K562 (cell line): ENCODE data around the gene GADD45G. TPM values are rescaled to one million over a fixed set of nuclear protein-coding genes. Genes with fewer than 3 reads are reported as not detected.

Experiments
- ATAC-seq: fragments of 200-7000 bp; cut with Tn5 transposase; 3 replicates; pipeline ENCODE4 v1.9.1; 2020; ENCODE audit warnings: moderate library complexity
- BruUV-seq: library from RNA; stranded (reverse); fragments of 400-500 nt; replicated peaks from 2 replicates; lab custom pipeline; 2021; lab: Mats Ljungman, UMichigan
- CTCF ChIA-PET: fragments of 300-600 bp; formaldehyde crosslinking; extraction: SDS; loops from one replicate; lab custom pipeline; 2021; ENCODE audit warnings: low intra/inter-chr PET ratio; lab: Yijun Ruan, JAX
- POLR2A ChIA-PET: fragments of 300-600, 350-650 bp; sonication (Branson Sonifier 250); formaldehyde crosslinking; extraction: SDS; loops from one replicate; lab custom pipeline; 2021; ENCODE audit warnings: antibody characterized with exemption, inconsistent platforms; lab: Yijun Ruan, JAX
- DNase-seq, 4 experiments: peaks; one replicate each; pipeline versions ENCODE4 v3.0.0 to v3.0.0-alpha.2; 2011 to 2018; ENCODE audit warnings: low spot score in 3 of 4, mixed read lengths in 3 of 4; ENCODE audit errors: extremely low read depth in 1 of 4
- FAIRE-seq: peaks from 2 replicates; lab custom pipeline; 2011; peaks lifted over from hg19 to GRCh38; lab: Jason Lieb, UNC
- H2AFZ ChIP-seq: 2 replicates; pipeline ENCODE4 v1.6.0; 2011; ENCODE audit warnings: low read depth, low read length, control low read depth, inconsistent platforms
- H3K27ac ChIP-seq: fragments of 200-600 bp; 3 replicates; pipeline ENCODE4 v1.8.0; 2011; ENCODE audit warnings: low read depth, mild to moderate bottlenecking, control low read depth, inconsistent platforms, low read length, moderate library complexity, mixed read lengths; ENCODE audit errors: extremely low read depth
- H3K27me3 ChIP-seq, 2 experiments: fragments of 300-600 bp in 1 of 2; 2 replicates in 1 of 2; 3 replicates in 1 of 2; pipeline versions ENCODE4 v1.6.0 to v1.8.0; 2011; ENCODE audit warnings: inconsistent platforms in 2 of 2, low read length in 2 of 2, mild to moderate bottlenecking in 1 of 2, mixed read lengths in 1 of 2, moderate library complexity in 1 of 2; ENCODE audit not compliant: control insufficient read depth in 2 of 2, insufficient read depth in 2 of 2
- H3K36me3 ChIP-seq: fragments of 300-600 bp; 3 replicates; pipeline ENCODE4 v1.8.0; 2011; ENCODE audit warnings: mild to moderate bottlenecking, low read length, inconsistent platforms; ENCODE audit not compliant: control insufficient read depth, insufficient read depth
- H3K4me1 ChIP-seq, 2 experiments: fragments of 200-600 bp in 1 of 2; replicated peaks in 1 of 2; 2 replicates in 1 of 2; 3 replicates in 1 of 2; pipeline versions ENCODE4 v1.5.1 to v1.8.0; 2011; ENCODE audit warnings: inconsistent platforms in 2 of 2, low read length in 2 of 2, mild to moderate bottlenecking in 1 of 2, mixed read lengths in 1 of 2, moderate library complexity in 1 of 2; ENCODE audit not compliant: control insufficient read depth in 2 of 2, insufficient read depth in 2 of 2
- H3K4me2 ChIP-seq: 2 replicates; pipeline ENCODE4 v1.6.1; 2011; ENCODE audit warnings: low read length, control low read depth, inconsistent platforms, mixed read lengths; ENCODE audit not compliant: insufficient read depth
- H3K4me3 ChIP-seq: fragments of 200-600 bp; sonication (generic), shearing (Covaris generic); 2 replicates; pipeline ENCODE4 v1.5.1; 2016; ENCODE audit warnings: control low read depth, inconsistent platforms
- H3K79me2 ChIP-seq: fragments of 200-600 bp; 3 replicates; pipeline ENCODE4 v1.8.0; 2011; ENCODE audit warnings: low read length, inconsistent platforms; ENCODE audit not compliant: control insufficient read depth, insufficient read depth
- H3K9ac ChIP-seq, 2 experiments: 2 replicates each; pipeline versions ENCODE4 v1.6.0 to v1.6.1; 2011; ENCODE audit warnings: low read depth in 2 of 2, low read length in 2 of 2, control low read depth in 1 of 2, inconsistent platforms in 1 of 2, mild to moderate bottlenecking in 1 of 2, mixed read lengths in 1 of 2; ENCODE audit not compliant: insufficient read depth in 1 of 2
- H3K9me1 ChIP-seq: one replicate; pipeline ENCODE4 v1.6.0; 2011; ENCODE audit warnings: inconsistent platforms, mild to moderate bottlenecking, low read length, moderate library complexity; ENCODE audit not compliant: control insufficient read depth, insufficient read depth
- H3K9me3 ChIP-seq: replicated peaks from 2 replicates; pipeline ENCODE4 v1.5.1; 2011; ENCODE audit warnings: low read depth, low read length, inconsistent platforms; ENCODE audit not compliant: control insufficient read depth, insufficient read depth
- H4K20me1 ChIP-seq: replicated peaks from 2 replicates; pipeline ENCODE4 v1.6.1; 2011; ENCODE audit warnings: low read length, inconsistent platforms, mixed read lengths; ENCODE audit not compliant: control insufficient read depth, insufficient read depth
- DIDO1 ChIP-seq: fragments of 450-650 bp; IDR thresholded peaks from 2 replicates; pipeline ENCODE4 v1.6.1; 2016; ENCODE audit warnings: low read depth, missing biosample characterization, missing genetic modification characterization
- EWSR1 ChIP-seq: fragments of 450-650 bp; IDR thresholded peaks from 2 replicates; pipeline ENCODE4 v1.6.1; 2018; ENCODE audit warnings: borderline replicate concordance, mild to moderate bottlenecking, low read depth, moderate library complexity; ENCODE audit not compliant: partially characterized antibody
- GABPB1 ChIP-seq: sonication (generic); formaldehyde crosslinking; IDR thresholded peaks from 2 replicates; pipeline ENCODE4 v1.8.0; 2022; ENCODE audit warnings: mild to moderate bottlenecking, missing genetic modification reagents
- HDAC3 ChIP-seq: fragments of 450-650 bp; IDR thresholded peaks from 2 replicates; pipeline ENCODE4 v1.6.1; 2018; ENCODE audit warnings: borderline replicate concordance, mild to moderate bottlenecking, moderate library complexity; ENCODE audit not compliant: partially characterized antibody
- SIX5 ChIP-seq, 2 experiments: IDR thresholded peaks; 2 replicates each; pipeline ENCODE4 v1.6.1; 2011; ENCODE audit warnings: low read length in 2 of 2, borderline replicate concordance in 1 of 2, low read depth in 1 of 2, mild to moderate bottlenecking in 1 of 2, moderate library complexity in 1 of 2; ENCODE audit not compliant: insufficient read depth in 1 of 2
- TAF1 ChIP-seq: IDR thresholded peaks from 2 replicates; pipeline ENCODE4 v1.6.1; 2011; ENCODE audit warnings: mild to moderate bottlenecking, low read length, moderate library complexity; ENCODE audit not compliant: insufficient read depth, control insufficient read depth, severe bottlenecking; ENCODE audit errors: extremely low read depth
- ZNF41 ChIP-seq: fragments of 250-450 bp; sonication (Bioruptor Pico); conservative IDR thresholded peaks from 2 replicates; pipeline ENCODE4 v1.4.0; 2020; ENCODE audit warnings: mild to moderate bottlenecking
- WGBS: fragments of 100-300 bp; shearing (Covaris generic); methylation state at CpG from one replicate; pipeline ENCODE4 v1.1.6; 2016; ENCODE audit warnings: low coverage, mixed read lengths; ENCODE audit not compliant: insufficient coverage; ENCODE audit errors: missing lambda C conversion rate; 5-methylcytosine and 5-hydroxymethylcytosine counted together
- in situ Hi-C: fragments of 300-500 bp; cut with MboI; formaldehyde crosslinking; loops from 4 replicates; pipeline ENCODE4 v1.15.0; 2018; ENCODE audit warnings: inconsistent platforms, mixed read lengths
- intact Hi-C: fragments of 100-400 bp; cut with micrococcal nuclease; formaldehyde crosslinking; loops from 2 replicates; pipeline ENCODE4 v1.14.2; 2022
- polyA plus RNA-seq, 8 experiments: library from polyadenylated mRNA; depleted of rRNA in 4 of 8; stranded (reverse) in 5 of 8; unstranded in 3 of 8; fragments of >200 nt; fragmentation: Nextera tagmentation in 2 of 8; fragmentation: Illumina TruSeq in 1 of 8; extraction: Ambion mirVana in 2 of 8; extraction: Trizol in 1 of 8; gene quantifications; 2 replicates each; pipeline versions ENCODE4 v1.2.1 to v1.2.3, GENCODE V29; 2011 to 2014; ENCODE audit warnings: inconsistent platforms in 1 of 8, missing spikeins in 1 of 8
- total RNA-seq, 7 experiments: library from RNA; depleted of rRNA in 6 of 7; stranded (reverse); fragments of >200 nt in 6 of 7; fragmentation: Illumina TruSeq in 2 of 7; extraction: Trizol in 2 of 7; gene quantifications; 2 replicates each; pipeline versions ENCODE4 v1.2.1 to v1.2.3, GENCODE V29; 2011 to 2021; ENCODE audit warnings: low replicate concordance in 1 of 7
- TF ChIP-seq, protein P1 (sequence below), 3 experiments: fragments of 200-800 bp in 1 of 3; sonication (Bioruptor generic) in 1 of 3; sonication (generic) in 1 of 3; formaldehyde crosslinking in 1 of 3; IDR thresholded peaks; 2 replicates each; pipeline versions ENCODE4 v1.6.1 to v1.8.0; 2016 to 2022; ENCODE audit warnings: mild to moderate bottlenecking in 2 of 3, missing compliant biosample characterization in 2 of 3, missing genetic modification characterization in 2 of 3, missing genetic modification reagents in 1 of 3
- TF ChIP-seq, protein P2 (sequence below): fragments of 450-650 bp; IDR thresholded peaks from 2 replicates; pipeline ENCODE4 v1.6.1; 2016; ENCODE audit warnings: low read depth

The GADD45G gene
- total and polyA plus RNA-seq, 9 of the 15 experiments (the other 6 are each of a cell fraction or from before 2014, with no cell fraction given), result 0.20 to 0.34 TPM; not detected in 7

DNA sequence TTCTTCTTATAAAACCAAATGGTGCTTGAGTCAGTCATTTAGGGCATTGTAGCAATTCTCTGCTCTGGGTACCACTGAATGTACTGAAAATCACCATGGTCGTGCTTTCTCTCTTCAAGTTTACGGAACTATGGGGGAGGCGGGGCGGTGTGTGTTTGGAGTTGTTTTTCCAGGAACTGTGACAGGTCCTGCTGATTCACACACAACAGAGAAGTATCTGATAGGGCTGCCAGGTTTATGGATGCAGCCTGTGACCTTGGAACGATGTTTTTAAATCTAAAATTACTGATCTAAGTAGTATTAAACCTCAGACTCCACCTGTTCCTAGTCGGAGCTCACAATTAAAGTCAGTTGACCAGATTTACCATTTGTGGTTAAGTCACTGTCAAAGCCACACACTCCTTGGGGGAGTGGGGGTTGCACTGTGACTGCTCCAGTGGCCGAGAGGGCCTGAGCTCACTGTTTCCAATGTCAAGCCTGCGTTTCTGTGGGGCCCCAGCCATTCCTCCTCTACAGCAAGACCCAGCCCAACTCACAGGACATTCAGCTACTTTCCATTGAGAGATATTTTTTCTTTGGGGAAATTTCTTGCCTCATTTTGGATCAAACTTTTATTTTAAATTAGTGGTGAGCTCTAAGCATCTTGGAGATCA, 44.4 kb downstream of the GADD45G start (continued):
- TF ChIP-seq EWSR1, result no peak
- TF ChIP-seq TAF1, result no peak
- no peak for TF ChIP-seq GABPB1
- TF ChIP-seq, all 486 proteins: peak for 5

DNA sequence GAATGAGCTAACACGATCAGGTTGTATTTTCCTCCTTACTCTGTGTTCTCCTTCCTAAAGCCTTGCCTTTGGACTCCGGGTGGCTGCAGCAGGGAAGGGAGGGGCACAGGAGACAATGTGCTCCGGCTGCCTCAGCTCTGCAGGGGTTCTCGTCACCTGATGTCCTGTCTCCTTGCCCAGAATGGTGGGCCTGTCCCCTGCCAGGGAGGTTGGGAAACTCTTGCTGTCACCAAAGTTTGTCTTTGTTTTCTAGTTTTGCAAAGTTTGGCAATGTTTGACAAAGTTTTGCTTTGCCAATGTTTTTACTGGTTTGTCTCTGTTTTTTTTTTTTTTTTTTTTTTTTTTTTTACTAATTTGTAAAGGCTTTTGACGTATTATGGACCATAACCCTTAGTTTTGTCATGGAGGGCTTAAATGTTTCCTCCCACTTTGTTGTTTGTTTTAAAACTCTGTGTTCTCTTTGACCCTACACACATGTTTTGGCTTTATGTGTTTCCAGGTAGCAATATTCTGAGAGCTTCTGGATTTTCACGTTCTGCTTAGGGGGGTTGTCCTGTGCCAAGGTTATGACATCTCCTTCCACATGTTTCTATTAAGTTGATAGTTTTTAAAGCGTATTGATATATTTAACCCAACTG, 49.3 kb downstream of the GADD45G start:
- ChIA-PET POLR2A (interaction anchor here (0.6 kb wide), 1 partner anchor 550 kb away, joined by 3 read pairs; no protein-coding TSS in a partner anchor), CTCF (no interaction called here)
- no peak overlapping the region for H3K4me2 ChIP-seq
- no peak for ATAC-seq
- no peak for FAIRE-seq
- H3K27me3 ChIP-seq, result peaks cover 3 to 40% of the 10 kb centered on the region in 2 experiments; a peak in 3 of 5 replicates
- no TSS peak for BruUV-seq
- H3K4me1 ChIP-seq, result no peaks in the 10 kb centered on the region; a peak in 1 of 5 replicates
- no peaks in the 10 kb centered on the region for H3K79me2 ChIP-seq
- H3K9me3 ChIP-seq, result no peaks in the 10 kb centered on the region
- in situ Hi-C loops, result no loop called here
- intact Hi-C loops, result no loop called here
- H3K9me1 ChIP-seq, result no peaks in the 10 kb centered on the region
- H3K9ac ChIP-seq, result no peak overlapping the region
- H4K20me1 ChIP-seq, result no peaks in the 10 kb centered on the region
- H3K27ac ChIP-seq, result no peak overlapping the region
- H3K36me3 ChIP-seq, result no peaks in the 10 kb centered on the region
- DNase-seq, result no peak
- 6% methylated on average over 3 of the region's 7 CpGs for WGBS
- no peak overlapping the region for H2AFZ ChIP-seq
- no peak overlapping the region for H3K4me3 ChIP-seq
- TF ChIP-seq, protein P1, sequence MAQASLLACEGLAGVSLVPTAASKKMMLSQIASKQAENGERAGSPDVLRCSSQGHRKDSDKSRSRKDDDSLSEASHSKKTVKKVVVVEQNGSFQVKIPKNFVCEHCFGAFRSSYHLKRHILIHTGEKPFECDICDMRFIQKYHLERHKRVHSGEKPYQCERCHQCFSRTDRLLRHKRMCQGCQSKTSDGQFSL (CRISPR knock-in tag; IDR thresholded peaks at IDR 0.05), result no peak
- TF ChIP-seq, protein P1 (tag; IDR thresholded peaks at IDR 0.05), result no peak
- TF ChIP-seq SIX5 (IDR thresholded peaks at IDR 0.05; ENCODE audit: borderline replicate concordance in 1 of 2, insufficient read depth in 1 of 2, low read depth in 1 of 2, low read length in 2 of 2), result no peak
- no peak for TF ChIP-seq HDAC3
- no peak for TF ChIP-seq ZNF41
- TF ChIP-seq DIDO1 (tag), result no peak
- TF ChIP-seq, protein P2, sequence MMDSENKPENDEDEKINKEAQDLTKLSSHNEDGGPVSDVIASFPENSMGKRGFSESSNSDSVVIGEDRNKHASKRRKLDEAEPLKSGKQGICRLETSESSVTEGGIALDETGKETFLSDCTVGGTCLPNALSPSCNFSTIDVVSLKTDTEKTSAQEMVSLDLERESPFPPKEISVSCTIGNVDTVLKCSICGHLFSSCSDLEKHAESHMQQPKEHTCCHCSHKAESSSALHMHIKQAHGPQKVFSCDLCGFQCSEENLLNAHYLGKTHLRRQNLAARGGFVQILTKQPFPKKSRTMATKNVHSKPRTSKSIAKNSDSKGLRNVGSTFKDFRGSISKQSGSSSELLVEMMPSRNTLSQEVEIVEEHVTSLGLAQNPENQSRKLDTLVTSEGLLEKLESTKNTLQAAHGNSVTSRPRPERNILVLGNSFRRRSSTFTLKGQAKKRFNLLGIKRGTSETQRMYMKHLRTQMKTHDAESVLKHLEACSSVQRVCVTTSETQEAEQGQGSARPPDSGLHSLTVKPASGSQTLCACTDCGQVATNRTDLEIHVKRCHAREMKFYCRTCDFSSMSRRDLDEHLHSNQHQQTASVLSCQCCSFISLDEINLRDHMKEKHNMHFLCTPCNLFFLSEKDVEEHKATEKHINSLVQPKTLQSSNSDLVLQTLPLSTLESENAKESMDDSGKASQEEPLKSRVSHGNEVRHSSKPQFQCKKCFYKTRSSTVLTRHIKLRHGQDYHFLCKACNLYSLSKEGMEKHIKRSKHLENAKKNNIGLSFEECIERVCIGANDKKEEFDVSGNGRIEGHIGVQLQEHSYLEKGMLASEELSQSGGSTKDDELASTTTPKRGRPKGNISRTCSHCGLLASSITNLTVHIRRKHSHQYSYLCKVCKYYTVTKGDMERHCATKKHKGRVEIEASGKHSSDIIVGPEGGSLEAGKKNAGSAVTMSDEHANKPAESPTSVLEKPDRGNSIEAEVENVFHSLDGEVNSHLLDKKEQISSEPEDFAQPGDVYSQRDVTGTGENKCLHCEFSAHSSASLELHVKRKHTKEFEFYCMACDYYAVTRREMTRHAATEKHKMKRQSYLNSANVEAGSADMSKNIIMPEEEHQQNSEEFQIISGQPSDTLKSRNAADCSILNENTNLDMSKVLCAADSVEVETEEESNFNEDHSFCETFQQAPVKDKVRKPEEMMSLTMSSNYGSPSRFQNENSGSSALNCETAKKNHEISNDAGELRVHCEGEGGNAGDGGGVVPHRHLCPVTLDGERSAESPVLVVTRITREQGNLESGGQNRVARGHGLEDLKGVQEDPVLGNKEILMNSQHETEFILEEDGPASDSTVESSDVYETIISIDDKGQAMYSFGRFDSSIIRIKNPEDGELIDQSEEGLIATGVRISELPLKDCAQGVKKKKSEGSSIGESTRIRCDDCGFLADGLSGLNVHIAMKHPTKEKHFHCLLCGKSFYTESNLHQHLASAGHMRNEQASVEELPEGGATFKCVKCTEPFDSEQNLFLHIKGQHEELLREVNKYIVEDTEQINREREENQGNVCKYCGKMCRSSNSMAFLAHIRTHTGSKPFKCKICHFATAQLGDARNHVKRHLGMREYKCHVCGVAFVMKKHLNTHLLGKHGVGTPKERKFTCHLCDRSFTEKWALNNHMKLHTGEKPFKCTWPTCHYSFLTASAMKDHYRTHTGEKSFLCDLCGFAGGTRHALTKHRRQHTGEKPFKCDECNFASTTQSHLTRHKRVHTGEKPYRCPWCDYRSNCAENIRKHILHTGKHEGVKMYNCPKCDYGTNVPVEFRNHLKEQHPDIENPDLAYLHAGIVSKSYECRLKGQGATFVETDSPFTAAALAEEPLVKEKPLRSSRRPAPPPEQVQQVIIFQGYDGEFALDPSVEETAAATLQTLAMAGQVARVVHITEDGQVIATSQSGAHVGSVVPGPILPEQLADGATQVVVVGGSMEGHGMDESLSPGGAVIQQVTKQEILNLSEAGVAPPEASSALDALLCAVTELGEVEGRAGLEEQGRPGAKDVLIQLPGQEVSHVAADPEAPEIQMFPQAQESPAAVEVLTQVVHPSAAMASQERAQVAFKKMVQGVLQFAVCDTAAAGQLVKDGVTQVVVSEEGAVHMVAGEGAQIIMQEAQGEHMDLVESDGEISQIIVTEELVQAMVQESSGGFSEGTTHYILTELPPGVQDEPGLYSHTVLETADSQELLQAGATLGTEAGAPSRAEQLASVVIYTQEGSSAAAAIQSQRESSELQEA, result no peak
